Activated B cell treated with CpG ODN at 0.5 μM for 24 hours (primary cell): ENCODE data around the gene TFB2M. TPM values are rescaled to one million over a fixed set of nuclear protein-coding genes. Genes with fewer than 3 reads are reported as not detected.
A peak's percentile ranks its signal among the peaks of the same experiment; 100 is the strongest.
"Not testable (repeated sequence)": the region's sequence is repeated elsewhere in the genome, so short reads cannot be mapped to it uniquely, and the experiment has no call there.

Experiments used
- ATAC-seq: fragments of 200-7000 bp; cut with Tn5 transposase; one replicate; pipeline ENCODE4 v1.10.0; 2021; ENCODE audit warnings: low read depth, mild to moderate bottlenecking, moderate library complexity
- CTCF ChIA-PET: fragments of 350-600 bp; sonication (Branson Sonifier 250); formaldehyde crosslinking; loops from one replicate; lab custom pipeline; 2021; ENCODE audit warnings: antibody characterized with exemption; lab: Charles Lee
- POLR2A ChIA-PET: fragments of 350-600 bp; sonication (Branson Sonifier 250); formaldehyde crosslinking; loops from one replicate; lab custom pipeline; 2021; ENCODE audit warnings: antibody characterized with exemption; lab: Charles Lee
- DNase-seq: peaks from one replicate; pipeline ENCODE4 v3.0.0; 2022
- H3K27ac Mint-ChIP-seq: one replicate; pipeline ENCODE4 v1.8.0; 2020; ENCODE audit warnings: mixed read lengths
- H3K27me3 Mint-ChIP-seq: one replicate; pipeline ENCODE4 v1.8.0; 2021; ENCODE audit warnings: mixed read lengths
- H3K36me3 Mint-ChIP-seq: one replicate; pipeline ENCODE4 v1.8.0; 2021; ENCODE audit warnings: low read depth, mixed read lengths
- H3K4me1 Mint-ChIP-seq: one replicate; pipeline ENCODE4 v1.8.0; 2021; ENCODE audit warnings: mixed read lengths
- H3K4me3 Mint-ChIP-seq: one replicate; pipeline ENCODE4 v1.8.0; 2020; ENCODE audit warnings: mild to moderate bottlenecking, mixed read lengths
- H3K9me3 Mint-ChIP-seq: one replicate; pipeline ENCODE4 v1.8.0; 2020; ENCODE audit warnings: mixed read lengths
- CTCF ChIP-seq: fragments of 200-600 bp; IDR thresholded peaks from one replicate; pipeline ENCODE4 v1.8.0; 2022; ENCODE audit warnings: antibody characterized with exemption, mild to moderate bottlenecking
- intact Hi-C: fragments of 100-400 bp; cut with micrococcal nuclease; formaldehyde crosslinking; loops from one replicate; pipeline ENCODE4 v1.15.1; 2024
- total RNA-seq: library from RNA; stranded (reverse); gene quantifications from 2 replicates; pipeline ENCODE4 v1.2.3, GENCODE V29; 2022

The TFB2M gene
- total RNA-seq, 1 donor from 2014 or later, result 18.3 TPM

DNA sequence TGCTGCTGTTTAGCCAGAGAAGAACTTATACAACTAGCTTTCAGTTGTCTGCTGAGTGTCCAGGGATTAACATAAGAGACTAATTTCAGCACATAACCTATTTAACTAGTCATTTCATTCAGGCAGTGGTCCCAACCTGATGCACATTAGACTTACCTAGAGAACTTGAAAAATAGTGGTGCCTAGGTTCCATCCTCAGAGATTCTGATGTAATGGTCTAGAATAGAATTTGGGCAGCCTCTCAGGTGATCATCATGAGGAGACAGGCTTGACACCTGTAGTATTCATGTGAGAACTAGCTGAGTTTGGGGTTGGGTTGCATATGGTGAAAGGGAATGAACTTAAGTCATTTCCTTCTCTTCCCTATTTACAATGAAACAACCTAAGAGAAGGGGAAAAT is 25.0 kb upstream of the TFB2M start:
- intact Hi-C loops, result no loop called here
- DNase-seq (no peak), ATAC-seq (no peak)
- TF ChIP-seq CTCF, result no peak
- no peak overlapping the region for H3K4me3 Mint-ChIP-seq
- peaks cover 46% of the 10 kb centered on the region for H3K36me3 Mint-ChIP-seq
- H3K4me1 Mint-ChIP-seq, result peaks cover 45% of the 10 kb centered on the region
- CTCF ChIA-PET, result no interaction called here
- H3K27me3 Mint-ChIP-seq, result no peaks in the 10 kb centered on the region
- peaks cover 4% of the 10 kb centered on the region for H3K9me3 Mint-ChIP-seq
- peak overlapping the region; percentile 24 for H3K27ac Mint-ChIP-seq
- POLR2A ChIA-PET, result interaction anchor here (1.0 to 1.1 kb wide), 2 partner anchors 20 to 25 kb away, joined by 3 to 4 read pairs; partner anchors contain the start of genes CNST and TFB2M

GRCh38 chr1:246589919-246590318 is 23.9 kb upstream of the TFB2M start:
- ATAC-seq, H3K4me3 Mint-ChIP-seq, DNase-seq, CTCF ChIA-PET, H3K9me3 Mint-ChIP-seq, POLR2A ChIA-PET, H3K27me3 Mint-ChIP-seq, H3K27ac Mint-ChIP-seq, intact Hi-C loops: not testable (repeated sequence)
- H3K36me3 Mint-ChIP-seq, result peaks cover 39% of the 10 kb centered on the region
- peaks cover 37% of the 10 kb centered on the region for H3K4me1 Mint-ChIP-seq

DNA sequence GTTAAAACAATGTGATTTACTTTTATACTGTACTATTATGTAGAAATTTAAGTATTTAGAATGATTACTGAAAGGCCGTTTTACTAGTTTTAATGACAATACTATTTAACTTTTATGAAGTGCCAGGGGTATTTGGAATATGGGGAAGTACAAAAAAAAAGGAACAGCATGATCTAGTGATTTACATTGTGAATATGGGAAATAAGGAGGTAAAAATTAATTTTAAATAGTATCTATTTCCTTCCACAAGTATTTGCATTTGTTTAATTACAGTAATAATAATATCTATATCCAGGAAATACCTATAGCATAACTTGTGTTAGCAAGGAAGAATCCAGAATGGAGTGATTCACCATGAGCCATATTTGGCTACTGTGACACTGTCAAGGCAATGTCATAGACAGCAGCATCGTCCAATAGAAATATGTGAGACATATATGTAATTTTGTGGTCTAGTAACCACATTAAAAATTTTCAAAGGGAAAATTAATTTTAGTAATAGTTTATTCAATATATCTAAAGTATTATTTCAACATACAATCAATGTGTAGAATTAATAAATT is 22.2 kb upstream of the TFB2M start:
- no peak for ATAC-seq
- H3K27ac Mint-ChIP-seq, result no peak overlapping the region
- peaks cover 37% of the 10 kb centered on the region for H3K4me1 Mint-ChIP-seq
- H3K4me3 Mint-ChIP-seq, result no peak overlapping the region
- H3K36me3 Mint-ChIP-seq, result peaks cover 46% of the 10 kb centered on the region
- intact Hi-C loops, result no loop called here
- CTCF ChIA-PET, result no interaction called here
- POLR2A ChIA-PET, result no interaction called here
- DNase-seq, result no peak
- H3K9me3 Mint-ChIP-seq, result peaks cover 4% of the 10 kb centered on the region
- TF ChIP-seq CTCF, result no peak
- no peaks in the 10 kb centered on the region for H3K27me3 Mint-ChIP-seq

- POLR2A ChIA-PET, result no interaction called here
- Mint-ChIP-seq H3K4me3 (no peak overlapping the region), H3K9me3 (peaks cover 4% of the 10 kb centered on the region), H3K36me3 (peaks cover 49% of the 10 kb centered on the region), H3K27ac (peak overlapping the region; percentile 14), H3K27me3 (no peaks in the 10 kb centered on the region), H3K4me1 (peaks cover 36% of the 10 kb centered on the region)
- CTCF ChIA-PET, result no interaction called here
- ATAC-seq, result no peak
- intact Hi-C loops, result no loop called here
- no peak for TF ChIP-seq CTCF
- DNase-seq, result no peak
Observed at GRCh38 chr1:246587606-246588005, 21.5 kb upstream of the TFB2M start.

DNA sequence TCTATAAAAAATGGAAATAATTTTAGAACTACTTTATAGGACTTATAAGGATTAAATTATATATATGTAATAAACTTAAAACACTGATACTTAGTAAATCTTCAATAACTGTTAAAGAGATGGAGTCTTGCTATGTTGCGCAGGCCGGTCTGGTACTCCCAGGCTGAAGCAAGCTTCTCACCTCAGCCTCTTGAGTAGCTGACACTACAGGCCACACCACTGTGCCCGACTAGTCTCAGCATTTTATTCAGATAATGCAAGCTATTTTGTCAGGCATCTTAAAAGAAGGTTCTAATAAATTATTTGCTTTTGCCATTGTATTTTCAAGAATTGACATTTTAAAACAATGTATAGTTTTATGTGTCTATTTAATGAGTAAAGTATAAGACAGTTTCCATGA is 21.0 kb upstream of the TFB2M start:
- Mint-ChIP-seq H3K4me3 (no peak overlapping the region), H3K4me1 (peaks cover 38% of the 10 kb centered on the region), H3K27me3 (no peaks in the 10 kb centered on the region), H3K9me3 (peaks cover 4% of the 10 kb centered on the region), H3K27ac (no peak overlapping the region), H3K36me3 (peaks cover 49% of the 10 kb centered on the region)
- ATAC-seq, result no peak
- no peak for DNase-seq
- intact Hi-C loops, result no loop called here
- no peak for TF ChIP-seq CTCF
- ChIA-PET CTCF (no interaction called here), POLR2A (no interaction called here)
